NAMALWA (cell line): Measurements from ENCODE around the gene CASZ1.

Experiments
- DNase-seq: peaks from one replicate; pipeline ENCODE4 v3.0.0-alpha.2; 2015; ENCODE audit warnings: low spot score

The CASZ1 gene

DNA sequence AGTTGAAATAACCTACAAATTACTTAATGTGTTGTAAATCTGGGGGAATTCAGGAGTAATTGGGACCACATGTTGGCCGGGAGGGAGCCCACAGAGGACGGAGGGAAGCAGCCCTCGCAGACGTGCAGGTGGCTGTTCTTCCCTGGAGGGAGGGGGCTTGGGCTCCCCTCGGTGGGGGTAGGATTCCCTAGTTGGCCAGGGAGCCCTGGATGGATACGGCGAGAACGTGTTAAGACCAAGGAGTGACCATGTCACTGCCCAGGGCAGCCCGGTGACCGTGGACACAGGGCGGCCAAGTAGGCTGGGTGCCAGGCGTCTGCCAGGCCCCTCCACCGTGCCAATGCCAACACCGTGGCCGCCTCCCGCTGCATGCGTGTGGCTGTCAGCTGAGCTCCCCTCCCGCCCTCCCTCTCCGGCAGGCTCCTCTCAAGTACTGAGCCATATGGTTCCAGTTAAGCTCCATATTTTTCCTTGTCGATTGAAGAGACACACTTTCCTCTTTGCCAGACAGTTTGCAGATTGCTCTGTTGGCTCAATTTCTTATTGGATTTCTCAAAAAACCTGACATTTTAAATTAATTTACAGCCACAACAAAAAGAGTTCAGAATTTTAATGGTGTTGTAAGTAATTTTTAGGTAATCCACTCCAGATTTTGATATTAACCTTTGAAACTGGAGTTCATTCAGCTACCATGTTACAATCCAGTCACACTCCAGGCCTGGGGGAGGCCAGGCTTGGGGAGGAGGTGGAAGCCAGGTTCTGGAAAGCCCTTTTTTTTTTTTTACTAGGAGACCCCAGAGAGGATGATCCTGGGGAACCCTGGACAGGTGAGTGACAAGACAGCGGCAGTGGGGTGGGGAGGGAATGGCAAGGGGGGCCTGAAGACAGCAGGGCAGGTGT lies 71.2 kb downstream of the CASZ1 start:
- no peak for DNase-seq

DNA sequence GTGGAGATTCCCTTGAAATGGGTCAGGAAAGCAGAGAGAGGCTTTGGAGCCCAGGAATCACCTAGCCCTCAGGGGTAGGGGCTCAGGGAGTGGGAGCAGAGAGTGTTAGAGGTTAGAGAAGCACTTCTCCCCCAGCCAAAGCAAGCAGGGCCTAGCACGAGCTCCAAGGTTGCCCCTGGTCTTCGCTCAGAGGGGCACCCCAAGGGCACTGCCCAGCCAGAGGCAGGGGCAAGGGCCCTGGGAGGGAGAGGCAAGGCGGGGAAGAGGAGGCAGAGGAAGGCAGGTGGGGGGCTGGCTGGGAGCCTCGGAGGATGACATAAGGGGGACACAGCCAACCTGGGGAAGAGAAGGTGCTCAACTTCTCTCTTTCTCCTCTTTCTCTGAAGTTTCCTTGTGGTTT lies 71.9 kb downstream of the CASZ1 start:
- DNase-seq: no peak

DNA sequence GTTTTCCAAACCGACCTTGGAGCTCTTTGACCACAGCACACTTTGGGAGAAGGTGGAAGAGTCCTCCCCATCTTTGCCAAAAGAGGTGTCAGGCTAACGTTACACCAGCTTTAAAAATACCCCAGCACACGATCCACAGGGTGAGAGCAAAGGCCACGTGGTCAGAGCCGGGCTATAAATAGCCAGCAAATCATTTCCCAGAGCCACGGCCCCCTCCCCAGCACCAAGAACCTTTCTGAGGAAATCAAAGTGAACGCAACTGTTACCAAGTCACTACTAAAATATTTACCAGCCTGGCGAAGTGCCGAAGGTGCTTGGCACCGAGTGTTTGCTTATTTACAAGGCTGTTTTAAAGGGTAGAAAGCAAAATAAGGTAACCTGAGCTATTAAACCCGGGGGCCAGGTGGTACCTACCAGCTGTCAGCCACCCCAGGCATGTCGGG lies 72.4 kb downstream of the CASZ1 start:
- no peak for DNase-seq

DNA sequence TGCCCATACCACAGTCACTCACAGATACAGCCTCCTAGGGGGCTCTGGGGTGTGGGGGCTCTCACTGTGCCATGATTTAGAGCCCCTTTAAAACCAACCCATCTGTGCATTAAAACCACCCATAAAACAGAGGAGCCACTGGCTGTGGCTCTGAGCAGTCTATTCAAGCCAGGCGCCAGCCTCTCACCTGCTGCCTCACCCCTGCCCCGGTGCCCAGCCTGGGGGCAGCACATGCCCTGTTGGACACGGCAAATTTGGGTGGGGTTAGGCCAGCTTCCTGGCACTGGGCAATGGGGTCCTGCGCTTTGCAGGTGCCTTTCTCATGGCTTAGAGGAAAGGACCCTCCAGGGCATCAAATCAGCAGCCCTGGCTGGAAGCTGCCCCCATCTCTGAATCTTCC lies 73.1 kb downstream of the CASZ1 start:
- no peak for DNase-seq

DNA sequence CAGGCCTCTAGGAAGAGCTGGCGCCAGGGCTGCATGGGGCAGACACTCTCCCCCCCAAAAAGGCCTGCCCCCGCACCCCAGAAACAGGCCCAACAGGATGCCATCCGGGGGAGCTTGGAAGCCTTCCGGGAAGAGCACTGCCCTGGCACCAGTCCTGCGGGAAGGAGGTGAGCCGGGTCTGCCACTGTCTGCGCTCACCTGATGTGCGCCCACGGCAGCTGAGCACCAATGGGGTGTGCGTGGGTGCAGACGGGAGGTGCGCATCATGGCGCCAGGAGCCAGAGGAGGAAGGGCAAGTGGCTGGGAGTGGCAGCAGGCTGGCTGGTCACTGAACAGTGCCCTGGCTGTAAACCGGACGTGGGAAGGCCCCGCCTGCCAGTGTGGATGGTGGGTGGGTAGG lies 73.6 kb downstream of the CASZ1 start:
- DNase-seq: no peak

DNA sequence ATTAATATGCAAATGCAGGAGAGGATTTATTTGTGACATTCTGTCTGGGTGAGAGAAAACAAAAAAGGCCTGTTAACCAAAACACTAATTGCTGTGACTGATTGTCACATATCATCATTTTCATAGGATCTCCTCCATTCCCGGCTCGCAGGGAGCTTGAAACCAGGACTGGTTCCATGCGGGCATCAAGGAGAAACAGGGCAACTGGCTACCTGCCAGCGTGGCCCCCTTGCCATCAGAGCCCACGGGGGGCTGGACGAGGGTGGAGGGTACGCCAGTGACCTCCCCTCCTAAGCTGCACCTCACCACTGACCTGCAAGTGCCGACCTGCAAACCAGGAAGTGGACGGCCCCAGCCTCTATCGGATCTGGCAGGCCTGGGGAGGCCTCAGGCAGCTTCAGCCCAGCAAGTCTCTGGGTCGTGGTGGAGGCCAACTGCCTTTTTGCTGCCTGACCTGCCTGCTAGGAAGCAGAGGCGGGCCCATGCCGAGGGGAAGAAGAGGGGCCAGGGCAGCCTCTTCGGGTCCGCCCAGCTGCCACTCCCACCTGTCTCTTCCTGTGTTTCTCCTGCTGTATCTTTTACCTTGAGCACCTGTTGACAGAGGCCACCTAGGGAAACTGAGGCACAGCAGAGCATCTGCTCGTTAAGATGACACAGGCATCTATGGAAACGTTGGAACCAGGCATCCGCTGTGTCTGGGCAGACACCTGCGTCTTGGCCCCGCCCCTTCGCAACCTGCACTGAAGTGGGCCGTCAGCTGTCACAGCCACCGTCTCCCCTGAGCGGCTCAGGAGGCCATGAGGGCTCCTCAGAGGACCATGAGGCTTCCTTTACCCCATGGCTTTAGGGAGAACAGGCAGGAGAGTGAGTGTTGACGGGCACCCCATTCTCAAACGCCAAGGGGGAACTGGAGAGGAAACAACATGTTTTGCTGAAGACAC lies 74.8 kb downstream of the CASZ1 start:
- no peak for DNase-seq

DNA sequence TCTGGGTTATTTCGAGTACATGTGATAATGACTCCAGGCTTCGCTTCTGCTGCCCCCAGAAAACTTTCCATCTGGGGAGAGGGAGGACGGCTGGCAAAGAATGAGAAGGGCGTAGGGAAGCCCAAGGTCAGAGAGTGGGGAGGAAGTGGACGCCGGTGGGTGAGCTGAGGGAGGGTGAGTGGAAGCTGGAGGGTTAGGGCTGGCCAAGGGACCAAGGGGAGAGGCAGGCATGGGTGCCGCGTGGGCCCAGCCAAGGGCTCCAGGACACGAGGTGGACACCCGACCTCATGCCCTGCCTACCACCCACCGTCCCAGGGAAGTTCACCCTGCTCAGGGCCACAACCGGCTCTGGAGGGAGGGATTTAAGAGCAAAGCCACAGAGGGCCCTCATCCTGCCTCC lies 75.8 kb downstream of the CASZ1 start:
- no peak for DNase-seq

DNA sequence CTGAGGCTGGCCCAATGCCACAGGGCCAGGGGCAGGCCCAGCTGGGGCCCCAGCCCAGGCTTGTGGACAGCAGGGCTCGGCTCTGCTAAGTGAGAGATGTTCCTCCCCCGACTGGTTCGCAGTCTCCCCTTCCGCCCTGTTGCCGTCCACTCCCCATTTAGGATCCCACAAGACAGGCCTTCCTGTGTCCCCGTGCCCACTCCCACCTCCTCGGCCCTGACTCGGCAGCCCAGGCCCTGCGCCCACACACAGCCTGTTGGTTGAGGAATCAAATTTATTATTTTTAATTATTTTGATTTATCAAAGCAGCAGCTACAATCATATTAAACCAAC lies 78.4 kb downstream of the CASZ1 start:
- no peak for DNase-seq

DNA sequence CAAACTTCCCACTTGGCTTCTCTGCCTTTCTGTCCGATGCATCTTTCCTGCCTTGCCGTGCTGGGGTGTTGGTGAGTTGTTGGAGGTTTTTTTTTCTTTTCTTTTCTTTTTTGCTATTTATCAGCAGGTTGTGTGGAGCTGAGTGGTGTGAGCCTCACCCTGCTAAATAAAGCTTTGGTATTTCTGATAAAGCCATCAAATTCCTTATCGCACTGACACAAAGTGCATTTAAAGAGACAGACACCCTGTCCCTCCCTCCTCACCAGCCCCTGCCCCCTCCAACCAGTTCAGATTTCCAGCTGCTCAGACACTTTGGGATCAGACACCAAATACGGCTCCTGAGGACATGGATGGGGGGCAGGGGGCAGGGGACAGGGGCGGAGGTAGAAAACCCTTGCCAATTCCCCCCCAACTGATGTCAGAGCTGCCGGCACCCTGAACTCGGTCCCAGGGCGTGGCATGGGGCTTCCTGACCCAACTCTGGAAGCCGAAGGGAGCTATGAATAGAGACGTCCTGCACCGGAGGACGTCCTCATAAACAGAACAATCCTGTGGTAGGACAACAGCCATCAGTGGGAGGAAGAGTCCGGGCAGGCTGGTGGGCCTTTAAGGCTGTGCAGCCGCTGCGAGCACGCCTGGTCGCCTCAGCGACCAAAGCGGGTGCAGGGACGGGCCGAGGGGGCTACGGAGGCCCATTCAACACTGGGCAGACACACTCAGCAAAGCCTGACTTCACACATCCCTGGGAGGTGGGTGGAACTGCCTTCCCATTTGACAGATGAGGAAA lies 79.0 kb downstream of the CASZ1 start:
- DNase-seq: no peak

DNA sequence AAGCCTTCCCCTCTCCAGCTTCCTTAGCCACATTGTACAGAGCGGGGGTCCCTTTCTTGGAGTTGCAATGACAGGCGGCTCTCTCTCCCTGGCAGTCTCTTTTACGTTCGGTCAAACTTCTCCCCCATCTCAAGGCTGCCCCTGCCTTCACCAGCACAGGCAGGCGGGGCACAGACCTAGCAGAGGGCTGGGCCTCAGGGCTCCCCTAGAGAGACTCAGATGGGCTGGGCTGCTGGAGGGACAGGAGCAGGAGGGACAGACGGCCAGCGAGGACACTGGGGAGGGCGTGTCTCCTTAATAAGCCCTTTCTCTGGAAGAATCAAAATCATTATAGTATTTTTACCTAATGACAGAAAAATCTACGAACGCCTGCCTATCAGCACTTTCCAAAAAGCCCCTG lies 79.6 kb downstream of the CASZ1 start:
- no peak for DNase-seq

DNA sequence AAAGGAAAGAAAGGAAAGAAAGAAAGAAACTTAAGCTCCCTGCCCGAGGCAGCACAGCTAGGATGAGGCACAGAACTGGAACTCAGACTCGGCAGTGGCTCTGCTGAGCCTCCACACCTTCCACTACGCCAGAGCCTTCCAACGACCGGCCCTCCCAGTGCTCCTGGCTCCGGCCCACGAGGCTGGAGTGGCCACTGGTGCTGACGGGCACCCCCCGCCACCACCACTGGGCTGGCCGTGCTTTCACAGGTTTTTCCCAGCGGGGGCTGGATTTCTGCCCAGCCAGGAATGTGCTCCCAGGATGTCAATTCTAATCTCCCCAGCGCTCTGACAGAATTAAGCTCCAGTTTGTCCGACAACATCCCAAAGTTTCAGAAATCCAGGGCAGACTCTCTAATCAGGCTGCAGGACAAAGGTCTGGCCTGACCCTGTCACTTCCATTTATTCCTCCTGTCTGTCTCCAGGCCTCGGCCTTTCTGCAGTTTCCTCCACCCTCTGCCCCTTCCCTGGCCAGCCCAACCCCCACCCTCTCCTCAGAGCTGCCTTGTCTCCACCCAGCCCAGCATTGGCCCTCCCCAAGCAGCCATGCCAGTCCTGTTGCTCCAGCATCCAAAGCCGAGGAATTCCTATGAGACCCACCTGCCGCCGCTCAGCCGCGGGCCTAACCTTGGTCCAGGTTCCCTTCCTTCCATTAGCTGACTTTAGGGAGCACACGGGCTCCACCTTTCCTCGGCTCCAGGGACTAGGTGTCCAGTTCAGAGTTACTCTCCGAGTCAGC lies 81.9 kb downstream of the CASZ1 start:
- DNase-seq: no peak

DNA sequence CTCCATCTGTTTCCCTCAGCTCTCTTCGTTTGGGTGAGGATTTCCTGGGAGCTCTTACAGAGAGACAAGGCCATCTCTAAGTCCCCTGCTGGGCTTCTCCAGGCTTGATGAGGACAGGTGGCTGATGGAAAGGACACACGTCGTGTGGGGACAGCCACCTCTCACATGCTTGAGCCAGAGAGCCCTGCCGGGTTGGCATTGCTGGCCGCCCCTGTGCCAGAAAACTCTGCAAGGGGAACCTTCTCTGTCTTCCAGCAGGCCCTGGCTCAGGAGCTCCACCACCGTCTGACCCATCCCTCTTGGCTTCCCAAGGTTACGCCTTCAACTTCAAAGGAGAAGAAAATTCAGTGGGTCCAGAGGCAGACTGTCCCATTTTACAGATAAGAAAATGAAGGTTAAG lies 82.8 kb downstream of the CASZ1 start:
- DNase-seq: no peak

DNA sequence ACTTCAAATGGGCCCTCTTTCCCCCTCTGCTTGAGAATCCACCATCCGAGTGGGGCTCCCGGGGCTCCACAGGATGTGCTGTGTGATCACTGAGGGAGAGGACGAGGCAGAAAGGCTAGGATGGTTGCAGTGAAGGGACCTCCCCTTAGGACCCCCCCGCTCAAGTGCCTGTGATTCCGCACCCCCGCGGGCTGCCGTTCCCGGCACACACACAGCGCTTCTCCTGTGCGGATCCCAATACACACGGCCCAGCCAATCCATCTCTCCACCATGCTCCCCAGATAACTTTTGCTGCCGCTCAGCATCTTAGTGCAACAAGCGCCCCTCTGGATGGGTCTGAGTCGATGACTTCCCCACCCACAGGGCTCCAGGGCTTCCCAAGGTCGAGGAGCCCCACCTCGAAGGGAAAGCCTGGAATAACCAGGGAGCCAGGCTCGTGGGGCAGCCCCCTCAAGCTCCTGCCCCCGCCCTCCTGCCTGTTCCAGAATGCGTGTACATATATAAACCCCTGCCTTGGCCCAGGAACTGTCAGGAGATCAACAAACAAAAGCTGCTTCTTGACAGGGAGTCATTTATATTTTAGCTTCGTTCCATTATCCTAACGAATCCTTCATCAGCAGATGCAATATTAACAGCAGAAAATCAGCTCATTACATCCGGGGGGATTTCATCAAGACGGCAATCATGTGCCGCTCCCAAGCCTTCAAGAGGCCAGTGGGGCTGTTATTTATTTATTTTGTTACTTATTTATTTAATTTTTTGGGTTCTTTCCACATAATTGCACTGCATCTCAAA lies 83.7 kb downstream of the CASZ1 start:
- DNase-seq: no peak

DNA sequence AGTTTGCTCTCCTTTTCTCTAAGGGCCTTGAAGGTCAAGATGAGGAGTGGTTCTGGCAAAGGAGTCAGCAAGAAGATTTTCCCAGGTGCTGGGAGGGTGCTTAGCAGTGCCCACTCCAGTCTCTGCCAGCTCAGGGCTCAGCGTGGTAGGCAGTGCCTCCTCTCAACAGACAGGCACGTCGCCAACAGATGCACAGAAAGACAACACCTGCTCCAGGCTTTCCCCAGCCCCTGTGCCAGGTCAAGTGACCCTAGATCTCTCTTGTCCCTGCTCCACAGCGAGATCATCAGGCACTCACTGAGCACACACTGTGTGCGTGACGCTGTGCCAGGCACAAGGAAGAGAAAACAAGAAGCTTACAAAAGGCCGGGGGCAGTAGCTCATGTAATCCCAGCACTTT lies 86.0 kb downstream of the CASZ1 start:
- DNase-seq: no peak

DNA sequence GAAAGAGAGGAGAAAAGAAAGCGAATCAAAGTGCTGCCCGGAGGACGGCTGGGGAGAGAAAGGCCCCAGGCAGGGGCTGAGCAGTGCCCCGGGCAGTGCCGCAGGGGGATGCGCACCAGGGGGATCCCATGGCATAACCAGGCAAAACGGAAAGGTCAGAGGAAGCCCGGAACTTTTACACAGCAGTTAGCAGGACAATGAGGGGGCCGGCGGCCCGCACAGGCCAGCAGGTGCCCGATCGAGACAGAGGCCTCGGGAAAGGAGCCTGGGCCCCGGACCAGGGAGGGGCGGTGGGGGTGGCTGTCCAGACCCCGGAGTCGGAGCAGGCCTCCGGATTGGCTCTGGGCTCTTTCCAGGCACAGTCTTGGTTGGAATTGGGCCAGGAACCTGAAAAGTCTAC lies 86.8 kb downstream of the CASZ1 start:
- no peak for DNase-seq

DNA sequence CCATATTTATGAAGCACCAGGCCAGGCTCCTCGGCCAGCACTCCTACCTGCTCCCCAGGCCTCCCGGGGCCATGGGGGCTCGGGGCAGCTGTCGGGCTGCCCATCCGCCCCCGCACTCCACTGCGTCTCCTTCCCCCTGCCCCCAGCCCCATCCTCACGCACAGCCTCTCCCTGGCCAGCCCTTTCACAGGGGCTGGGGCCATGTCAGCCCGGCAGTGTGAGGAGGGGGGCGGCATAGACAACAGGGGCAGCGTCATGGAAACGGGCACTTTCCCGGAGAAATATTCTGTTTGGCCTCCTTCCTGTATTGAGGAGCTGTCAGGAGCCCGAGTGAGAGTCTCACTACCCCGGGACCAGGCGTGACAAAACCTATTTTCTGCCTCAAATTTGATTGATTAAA lies 87.3 kb downstream of the CASZ1 start:
- DNase-seq: no peak

DNA sequence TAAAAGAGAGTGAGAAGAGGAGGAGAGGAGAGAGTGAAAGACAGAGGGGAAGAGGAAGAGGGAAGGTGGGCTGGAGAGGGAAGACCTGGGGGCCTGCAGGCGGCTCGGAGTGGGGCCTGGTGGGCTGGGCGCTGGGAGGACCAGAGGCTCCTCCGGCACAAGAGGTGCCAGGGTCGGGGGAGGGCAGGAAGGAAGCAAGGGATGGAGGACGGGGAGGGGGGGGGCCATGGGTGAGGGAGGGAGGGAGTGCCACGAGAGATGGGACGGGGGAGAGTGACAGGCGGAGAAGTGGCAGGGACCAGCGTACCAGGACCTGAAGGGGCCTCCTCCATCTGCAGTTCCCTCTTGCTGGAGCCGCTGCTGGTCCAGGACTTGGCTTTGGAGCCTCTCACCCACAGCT lies 87.7 kb downstream of the CASZ1 start:
- no peak for DNase-seq

DNA sequence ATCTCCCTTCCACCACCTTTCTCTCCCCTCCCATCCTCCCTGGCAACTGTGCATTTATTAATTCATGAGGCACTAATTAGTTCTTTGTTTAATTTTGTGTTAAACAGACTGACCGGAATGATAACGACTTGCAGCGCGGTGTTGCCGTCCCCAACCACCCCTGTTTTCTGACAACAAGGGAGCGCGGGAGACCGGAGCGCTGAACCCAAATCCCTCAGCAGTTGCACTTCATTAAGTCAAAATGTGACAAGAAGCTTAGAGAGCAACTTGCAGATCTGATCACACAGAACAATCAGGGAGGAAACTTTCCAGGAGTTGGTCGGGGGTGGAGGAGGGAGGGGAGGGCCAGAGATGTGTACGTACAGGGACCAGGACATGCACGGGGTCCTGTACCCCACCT lies 89.2 kb downstream of the CASZ1 start:
- DNase-seq: no peak

DNA sequence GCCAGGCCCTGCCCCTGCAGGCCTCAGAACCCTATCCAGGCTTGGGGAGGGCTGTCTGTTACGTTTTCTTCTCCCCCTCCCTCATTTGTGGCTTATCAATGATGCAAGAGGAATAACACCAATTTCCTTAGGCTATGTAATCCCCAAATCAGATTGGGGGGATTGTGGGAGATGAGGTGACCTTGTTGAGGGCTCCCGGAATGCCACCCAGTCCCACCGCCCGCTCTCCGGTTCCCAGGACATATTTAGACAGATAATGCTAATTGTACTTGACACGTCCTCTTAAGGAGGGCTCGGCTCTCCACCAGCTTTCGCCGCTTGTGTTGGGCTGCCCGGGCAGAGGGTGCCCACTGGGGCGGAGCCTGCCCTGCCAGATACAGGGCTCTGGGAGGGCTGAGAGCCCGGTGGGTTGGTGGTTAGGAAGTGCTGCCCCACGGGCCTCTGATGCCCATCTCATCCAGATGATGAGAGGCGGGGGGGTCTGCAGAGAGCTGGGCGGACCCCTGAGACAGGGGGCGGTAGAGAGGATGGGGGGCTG lies 90.0 kb downstream of the CASZ1 start:
- no peak for DNase-seq

DNA sequence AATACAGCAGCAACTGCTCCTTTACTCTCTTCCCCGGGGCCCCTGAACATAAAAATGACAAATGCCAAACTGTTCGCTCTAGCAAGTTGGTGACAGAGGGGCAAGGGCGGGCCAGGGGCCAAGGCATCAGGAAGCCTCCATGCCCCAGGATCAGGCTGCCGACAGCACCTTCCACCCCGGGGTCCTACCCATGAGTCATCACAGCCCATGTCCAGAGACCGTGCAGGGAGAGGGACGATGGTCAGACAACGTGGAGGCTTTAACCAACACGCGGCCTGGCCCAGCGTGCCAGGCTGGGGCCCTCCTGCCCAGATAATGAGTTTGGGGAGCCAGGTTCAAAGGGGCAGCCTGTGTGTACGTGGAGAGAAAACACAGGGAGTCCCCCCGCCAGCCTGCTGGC lies 90.5 kb downstream of the CASZ1 start:
- no peak for DNase-seq
